IMR-90 (cell line): ENCODE data around the gene NBEAL1. TPM values are rescaled to one million over a fixed set of nuclear protein-coding genes. Genes with fewer than 3 reads are reported as not detected.

Experiments used
- ATAC-seq: fragments of 200-7000 bp; cut with Tn5 transposase; 2 replicates; pipeline ENCODE4 v1.9.1; 2020; ENCODE audit warnings: low read depth, mild to moderate bottlenecking, moderate library complexity
- BruUV-seq: library from RNA; stranded (reverse); fragments of 400-500 nt; replicated peaks from 2 replicates; lab custom pipeline; 2021; lab: Mats Ljungman, UMichigan
- CTCF ChIA-PET: fragments of 300-600 bp; formaldehyde crosslinking; extraction: SDS; loops from one replicate; lab custom pipeline; 2021; ENCODE audit warnings: antibody characterized with exemption; lab: Yijun Ruan, JAX
- POLR2A ChIA-PET: fragments of 300-600 bp; sonication (Branson Sonifier 250); formaldehyde crosslinking; loops from one replicate; lab custom pipeline; 2022; ENCODE audit warnings: antibody characterized with exemption; ENCODE audit not compliant: unreplicated experiment; lab: Charles Lee
- DNase-seq: peaks from one replicate; pipeline ENCODE4 v3.0.0; 2013
- H2AFZ ChIP-seq: replicated peaks from 2 replicates; pipeline ENCODE3; 2013; ENCODE audit warnings: low read length, mild to moderate bottlenecking; ENCODE audit not compliant: poor library complexity
- H2AK5ac ChIP-seq: 2 replicates; pipeline ENCODE4 v1.6.1; 2013; ENCODE audit warnings: low read depth, low read length, inconsistent platforms
- H2AK9ac ChIP-seq: replicated peaks from 2 replicates; pipeline ENCODE3; 2013; ENCODE audit warnings: mild to moderate bottlenecking, low read depth, low read length, moderate library complexity; ENCODE audit not compliant: poor library complexity
- H2BK120ac ChIP-seq: 2 replicates; pipeline ENCODE4 v1.6.1; 2013; ENCODE audit warnings: low read depth, low read length, inconsistent platforms
- H2BK15ac ChIP-seq: 3 replicates; pipeline ENCODE4 v1.6.1; 2013; ENCODE audit warnings: low read depth, low read length, inconsistent platforms
- H2BK20ac ChIP-seq: 2 replicates; pipeline ENCODE4 v1.6.1; 2013; ENCODE audit warnings: low read depth, mild to moderate bottlenecking, inconsistent platforms, low read length, moderate library complexity
- H2BK5ac ChIP-seq: 2 replicates; pipeline ENCODE4 v1.6.1; 2013; ENCODE audit warnings: mild to moderate bottlenecking, low read depth, low read length, inconsistent platforms; ENCODE audit not compliant: poor library complexity, severe bottlenecking
- H3K14ac ChIP-seq: replicated peaks from 2 replicates; pipeline ENCODE4 v1.6.1; 2013; ENCODE audit warnings: low read depth, low read length, inconsistent platforms
- H3K18ac ChIP-seq: 2 replicates; pipeline ENCODE4 v1.6.1; 2013; ENCODE audit warnings: low read depth, low read length, control low read depth
- H3K23ac ChIP-seq: 2 replicates; pipeline ENCODE4 v1.6.1; 2013; ENCODE audit warnings: low read depth, low read length, inconsistent platforms
- H3K27ac ChIP-seq: 2 replicates; pipeline ENCODE4 v1.5.1; 2013; ENCODE audit warnings: mild to moderate bottlenecking, control low read depth, low read length; ENCODE audit not compliant: insufficient read depth
- H3K27me3 ChIP-seq: 2 replicates; pipeline ENCODE4 v1.6.1; 2013; ENCODE audit warnings: low read length; ENCODE audit not compliant: control insufficient read depth, insufficient read depth
- H3K36me3 ChIP-seq: 2 replicates; pipeline ENCODE4 v1.6.1; 2013; ENCODE audit warnings: low read length, mixed read lengths; ENCODE audit not compliant: control insufficient read depth, insufficient read depth
- H3K4ac ChIP-seq: 2 replicates; pipeline ENCODE4 v1.6.1; 2013; ENCODE audit warnings: low read depth, low read length, inconsistent platforms
- H3K4me1 ChIP-seq: 2 replicates; pipeline ENCODE4 v1.6.1; 2013; ENCODE audit warnings: low read length, mixed read lengths; ENCODE audit not compliant: control insufficient read depth, insufficient read depth
- H3K4me2 ChIP-seq: 2 replicates; pipeline ENCODE4 v1.6.1; 2013; ENCODE audit warnings: low read depth, mild to moderate bottlenecking, control low read depth, low read length, moderate library complexity
- H3K4me3 ChIP-seq: 2 replicates; pipeline ENCODE4 v1.5.1; 2013; ENCODE audit warnings: low read depth, mild to moderate bottlenecking, control low read depth, low read length, moderate library complexity; ENCODE audit not compliant: insufficient read depth
- H3K56ac ChIP-seq: 2 replicates; pipeline ENCODE4 v1.6.1; 2013; ENCODE audit warnings: low read length, inconsistent platforms; ENCODE audit not compliant: insufficient read depth; ENCODE audit errors: extremely low read depth
- H3K79me1 ChIP-seq, 2 experiments: 2 replicates each; pipeline ENCODE4 v1.6.1; 2013; ENCODE audit warnings: low read length in 2 of 2, inconsistent platforms in 1 of 2, low read depth in 1 of 2
- H3K9ac ChIP-seq: 2 replicates; pipeline ENCODE4 v1.6.1; 2013; ENCODE audit warnings: low read depth, low read length, control low read depth
- H3K9me1 ChIP-seq: 2 replicates; pipeline ENCODE4 v1.6.1; 2013; ENCODE audit warnings: low read length, inconsistent platforms; ENCODE audit not compliant: insufficient read depth
- H3K9me3 ChIP-seq: 2 replicates; pipeline ENCODE4 v1.6.1; 2013; ENCODE audit warnings: low read length; ENCODE audit not compliant: control insufficient read depth, insufficient read depth
- H4K20me1 ChIP-seq: 2 replicates; pipeline ENCODE4 v1.6.1; 2013; ENCODE audit warnings: low read length, inconsistent platforms; ENCODE audit not compliant: insufficient read depth
- H4K5ac ChIP-seq: 2 replicates; pipeline ENCODE4 v1.6.1; 2013; ENCODE audit warnings: mild to moderate bottlenecking, low read depth, low read length, control low read depth
- H4K8ac ChIP-seq, 2 experiments: 2 replicates each; pipeline ENCODE4 v1.6.1; 2013; ENCODE audit warnings: low read depth in 2 of 2, low read length in 2 of 2, control low read depth in 1 of 2, inconsistent platforms in 1 of 2
- H4K91ac ChIP-seq: 2 replicates; pipeline ENCODE4 v1.6.1; 2013; ENCODE audit warnings: low read depth, low read length, inconsistent platforms; ENCODE audit not compliant: insufficient read depth
- CEBPB ChIP-seq: IDR thresholded peaks from 2 replicates; pipeline ENCODE4 v1.6.1; 2012; ENCODE audit warnings: low read depth, low read length, improper control_type of control experiment
- CHD1 ChIP-seq: IDR thresholded peaks from 2 replicates; pipeline ENCODE4 v1.6.1; 2012; ENCODE audit warnings: low read depth, low read length, improper control_type of control experiment
- MAZ ChIP-seq: IDR thresholded peaks from 2 replicates; pipeline ENCODE4 v1.6.1; 2012; ENCODE audit warnings: low read depth, mild to moderate bottlenecking, low read length, improper control_type of control experiment, moderate library complexity, borderline replicate concordance
- MXI1 ChIP-seq: IDR thresholded peaks from 2 replicates; pipeline ENCODE4 v1.6.1; 2012; ENCODE audit warnings: low read depth, mild to moderate bottlenecking, low read length, moderate library complexity, borderline replicate concordance
- dilution Hi-C: fragments of 300-500 bp; cut with HindIII; formaldehyde crosslinking; loops from one replicate; pipeline ENCODE4 v1.14.3; 2018; ENCODE audit warnings: low sequenced_read_pairs; ENCODE audit not compliant: unreplicated experiment
- in situ Hi-C: fragments of 300-500 bp; cut with MboI; formaldehyde crosslinking; loops from 3 replicates; pipeline ENCODE4 v1.14.3; 2019; ENCODE audit warnings: low sequenced_read_pairs, inconsistent platforms, mixed read lengths
- intact Hi-C: fragments of 100-400 bp; cut with micrococcal nuclease; formaldehyde crosslinking; loops from 2 replicates; pipeline ENCODE4 v1.10.0; 2022
- polyA plus RNA-seq, 3 experiments: library from polyadenylated mRNA; depleted of rRNA; stranded (reverse); fragments of >200 nt; gene quantifications; 2 replicates each; pipeline ENCODE4 v1.2.3, GENCODE V29; 2012; ENCODE audit warnings: low replicate concordance in 1 of 3
- total RNA-seq: library from RNA; depleted of rRNA; stranded (reverse); fragments of >200 nt; gene quantifications from 2 replicates; pipeline ENCODE4 v1.2.3, GENCODE V29; 2012
- TF ChIP-seq, protein P1 (sequence below): fragments of 150-350 bp; IDR thresholded peaks from 2 replicates; pipeline ENCODE4 v1.6.1; 2016; ENCODE audit warnings: low read depth, mild to moderate bottlenecking, low read length, moderate library complexity, borderline replicate concordance

The NBEAL1 gene
- total and polyA plus RNA-seq, 2 of the 4 experiments (the other 2 are of a cell fraction): 6.4 to 38.0 TPM

DNA sequence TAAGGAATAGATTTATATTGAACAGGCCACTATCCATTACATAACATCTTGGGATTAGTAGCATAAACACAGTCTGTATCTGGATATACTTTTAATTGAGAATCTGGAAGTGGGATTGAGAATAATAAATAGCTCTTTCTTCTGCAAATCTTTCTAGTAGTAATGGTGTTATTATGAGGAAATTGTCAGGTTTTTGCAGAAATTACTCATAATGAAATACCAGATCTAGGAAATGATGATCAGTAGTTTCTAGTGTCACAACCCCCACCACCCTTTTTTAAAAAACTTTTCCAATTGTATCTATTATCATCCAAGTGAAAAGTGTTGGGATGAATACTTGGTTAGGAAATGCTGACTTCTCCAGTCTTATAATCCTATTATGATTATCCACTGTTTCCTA, 18.7 kb downstream of the NBEAL1 start:
- ChIA-PET CTCF (no interaction called here), POLR2A (no interaction called here)
- Histone ChIP-seq H3K9me3 (no peaks in the 10 kb centered on the region), H2AFZ (no peak overlapping the region), H3K4me2 (no peak overlapping the region), H3K9me1 (no peaks in the 10 kb centered on the region), H3K4me1 (no peaks in the 10 kb centered on the region), H2BK5ac (no peak overlapping the region), H3K79me1 (peaks cover 14 to 54% of the 10 kb centered on the region in 2 experiments; a peak in 3 of 4 replicates), H3K4ac (no peak overlapping the region), H4K91ac (no peak overlapping the region), H3K27me3 (no peaks in the 10 kb centered on the region), H2BK120ac (no peak overlapping the region), H3K56ac (no peak overlapping the region), H4K8ac (no peak overlapping the region), H3K23ac (no peak overlapping the region), H3K18ac (no peak overlapping the region), H2BK20ac (no peak overlapping the region), H4K5ac (no peak overlapping the region), H2BK15ac (no peak overlapping the region), H2AK9ac (no peak overlapping the region), H3K9ac (no peak overlapping the region), H4K20me1 (peaks cover 4% of the 10 kb centered on the region), H3K4me3 (no peak overlapping the region), H3K14ac (no peak overlapping the region), H2AK5ac (no peak overlapping the region), H3K27ac (no peak overlapping the region), H3K36me3 (no peaks in the 10 kb centered on the region)
- intact Hi-C loops (loop anchor here (10.0 kb wide), 1 partner anchor 459 kb away; no protein-coding TSS in a partner anchor), in situ Hi-C loops (no loop called here), dilution Hi-C loops (no loop called here)
- DNase-seq (no peak), ATAC-seq (no peak)
- TF ChIP-seq CEBPB: no peak
- no peak for TF ChIP-seq CHD1
- TF ChIP-seq, protein P1, sequence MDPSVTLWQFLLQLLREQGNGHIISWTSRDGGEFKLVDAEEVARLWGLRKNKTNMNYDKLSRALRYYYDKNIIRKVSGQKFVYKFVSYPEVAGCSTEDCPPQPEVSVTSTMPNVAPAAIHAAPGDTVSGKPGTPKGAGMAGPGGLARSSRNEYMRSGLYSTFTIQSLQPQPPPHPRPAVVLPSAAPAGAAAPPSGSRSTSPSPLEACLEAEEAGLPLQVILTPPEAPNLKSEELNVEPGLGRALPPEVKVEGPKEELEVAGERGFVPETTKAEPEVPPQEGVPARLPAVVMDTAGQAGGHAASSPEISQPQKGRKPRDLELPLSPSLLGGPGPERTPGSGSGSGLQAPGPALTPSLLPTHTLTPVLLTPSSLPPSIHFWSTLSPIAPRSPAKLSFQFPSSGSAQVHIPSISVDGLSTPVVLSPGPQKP: no peak
- no peak for TF ChIP-seq MXI1
- TF ChIP-seq MAZ: no peak
- no TSS peak for BruUV-seq
